Hepatocyte (in vitro differentiated cells): ENCODE data around the gene GEMIN4.
"Not testable (repeated sequence)": the region's sequence is repeated elsewhere in the genome, so short reads cannot be mapped to it uniquely, and the experiment has no call there.

Experiments used
- CTCF ChIP-seq: fragments of 200-600 bp; sonication (generic); IDR thresholded peaks from 2 replicates; pipeline ENCODE4 v1.5.1; 2016; ENCODE audit warnings: antibody characterized with exemption, mild to moderate bottlenecking; ENCODE audit not compliant: poor library complexity
- EZH2 ChIP-seq: fragments of 200-600 bp; sonication (generic); IDR thresholded peaks from 2 replicates; pipeline ENCODE4 v1.6.1; 2016; ENCODE audit warnings: antibody characterized with exemption, mild to moderate bottlenecking, borderline replicate concordance

- not testable (repeated sequence) for TF ChIP-seq EZH2, CTCF
Measured at GRCh38 chr17:785901-786300, 33.8 kb upstream of the GEMIN4 start.
